Suppressor macrophage (primary cell): Measurements from ENCODE around the gene TYK2.

Experiments
- DNase-seq, 4 experiments: peaks; one replicate each; pipeline ENCODE4 v3.0.0-alpha.2; 2020 to 2022

The TYK2 gene

GRCh38 chr19:10333758-10334587 is 46.4 kb downstream of the TYK2 start:
- DNase-seq, result no peak

- peak; percentile 98 to 99 (median 98) for DNase-seq
Measured at GRCh38 chr19:10332965-10333757, 47.2 kb downstream of the TYK2 start, which contains the start of gene RAVER1. TSS of gene RAVER1 (minus strand) at chr19:10333529. CDS start at chr19:10333507, 22 bp downstream.

- DNase-seq, result peak in 1 of 4 experiments; percentile 21
Measured at GRCh38 chr19:10332158-10332964, 48.0 kb downstream of the TYK2 start.

GRCh38 chr19:10329555-10329954 is 50.8 kb downstream of the TYK2 start:
- DNase-seq, result no peak

GRCh38 chr19:10328558-10329429 is 51.6 kb downstream of the TYK2 start:
- DNase-seq, result no peak

- no peak for DNase-seq
Measured at GRCh38 chr19:10327793-10328192, 52.6 kb downstream of the TYK2 start.

GRCh38 chr19:10325732-10326131 is 54.6 kb downstream of the TYK2 start:
- no peak for DNase-seq

GRCh38 chr19:10321874-10322835 is 58.2 kb downstream of the TYK2 start:
- DNase-seq, result no peak

GRCh38 chr19:10321417-10321797 is 59.0 kb downstream of the TYK2 start:
- no peak for DNase-seq

GRCh38 chr19:10320602-10321416 is 59.6 kb downstream of the TYK2 start:
- DNase-seq, result no peak

- DNase-seq, result no peak
Measured at GRCh38 chr19:10318807-10319682, 61.3 kb downstream of the TYK2 start.

- DNase-seq, result no peak
Measured at GRCh38 chr19:10317857-10318462, 62.4 kb downstream of the TYK2 start.

GRCh38 chr19:10317045-10317856 is 63.1 kb downstream of the TYK2 start:
- DNase-seq, result no peak

GRCh38 chr19:10316229-10317044 is 63.9 kb downstream of the TYK2 start:
- DNase-seq, result no peak

- DNase-seq, result peak; percentile 85 to 94 (median 89)
Measured at GRCh38 chr19:10315335-10316214, 64.8 kb downstream of the TYK2 start, which contains the start of gene FDX2. TSS of gene FDX2 (minus strand) at chr19:10316015. CDS start at chr19:10315996, 19 bp downstream.
